Gastrocnemius medialis (tissue), 4 donors: ENCODE measurements around the gene CHST12. TPM values are rescaled to one million over a fixed set of nuclear protein-coding genes. Genes with fewer than 3 reads are reported as not detected.
"Not testable (repeated sequence)": the region's sequence is repeated elsewhere in the genome, so short reads cannot be mapped to it uniquely, and the experiment has no call there.

ENCODE experiments used
- ATAC-seq, 2 donors: fragments of 150-250 bp; one replicate each; pipeline ENCODE4 v1.9.1; 2016
- DNase-seq, 2 donors: peaks; one replicate each; pipeline ENCODE4 v3.0.0-alpha.2; 2019
- H3K27ac ChIP-seq, 4 donors: fragments of 200-600 bp; sonication (generic); 1 replicate in 1 of 4; 2 replicates in 3 of 4; pipeline ENCODE4 v1.5.1; 2016 to 2018; ENCODE audit warnings: mild to moderate bottlenecking in 2 of 4, moderate library complexity in 1 of 4
- H3K27me3 ChIP-seq, 3 donors: fragments of 200-600 bp; sonication (generic) in 2 of 3; 1 replicate in 1 of 3; 2 replicates in 2 of 3; pipeline versions ENCODE4 v1.5.1 to v1.6.0; 2016 to 2019; ENCODE audit warnings: mild to moderate bottlenecking in 1 of 3, moderate library complexity in 1 of 3
- H3K36me3 ChIP-seq, 2 donors: fragments of 200-600 bp; sonication (generic) in 1 of 2; one replicate each; pipeline ENCODE4 v1.5.1; 2017 to 2018
- H3K4me1 ChIP-seq, 2 donors: fragments of 200-600 bp; sonication (generic) in 1 of 2; one replicate each; pipeline ENCODE4 v1.5.1; 2016 to 2017; ENCODE audit warnings: mild to moderate bottlenecking in 2 of 2
- H3K4me3 ChIP-seq, 4 donors: fragments of 200-600 bp; sonication (generic) in 3 of 4; 1 replicate in 1 of 4; 2 replicates in 3 of 4; pipeline ENCODE4 v1.5.1; 2016 to 2019; ENCODE audit warnings: mild to moderate bottlenecking in 2 of 4
- H3K9me3 ChIP-seq, 3 donors: fragments of 200-600 bp; sonication (generic) in 2 of 3; 1 replicate in 1 of 3; 2 replicates in 2 of 3; pipeline ENCODE4 v1.5.1; 2016 to 2019
- CTCF ChIP-seq, 5 experiments: fragments of 450-650 bp in 3 of 5; fragments of 200-600 bp in 2 of 5; sonication (generic) in 2 of 5; IDR thresholded peaks in 4 of 5; conservative IDR thresholded peaks in 1 of 5; 1 replicate in 4 of 5; 2 replicates in 1 of 5; pipeline ENCODE4 v1.5.1; 2016 to 2019; ENCODE audit warnings: antibody characterized with exemption in 5 of 5, mild to moderate bottlenecking in 3 of 5, moderate library complexity in 3 of 5
- POLR2A ChIP-seq, 2 donors: fragments of 450-650 bp; IDR thresholded peaks; one replicate each; pipeline ENCODE4 v1.6.1; 2017; ENCODE audit warnings: antibody characterized with exemption in 2 of 2, mild to moderate bottlenecking in 2 of 2, moderate library complexity in 2 of 2
- in situ Hi-C, 4 donors: fragments of 200-750 bp; cut with MboI; loops; one replicate each; pipeline versions ENCODE4 v1.15.0 to v1.8.0; 2017; ENCODE audit warnings: low sequenced_read_pairs in 4 of 4
- intact Hi-C: fragments of 100-400 bp; cut with DNase I; formaldehyde crosslinking; loops from one replicate; pipeline ENCODE4 v1.15.1; 2023; ENCODE audit warnings: low total_unique reads
- total RNA-seq, 4 donors: library from RNA; depleted of rRNA; stranded (reverse); fragments of >200 nt; gene quantifications; one replicate each; pipeline versions ENCODE4 v1.1.0 to v1.2.3, GENCODE V29; 2016

CHST12 gene
- total RNA-seq, 4 donors from 2014 or later, result 5.5 to 13.1 (median 10.1) TPM

DNA sequence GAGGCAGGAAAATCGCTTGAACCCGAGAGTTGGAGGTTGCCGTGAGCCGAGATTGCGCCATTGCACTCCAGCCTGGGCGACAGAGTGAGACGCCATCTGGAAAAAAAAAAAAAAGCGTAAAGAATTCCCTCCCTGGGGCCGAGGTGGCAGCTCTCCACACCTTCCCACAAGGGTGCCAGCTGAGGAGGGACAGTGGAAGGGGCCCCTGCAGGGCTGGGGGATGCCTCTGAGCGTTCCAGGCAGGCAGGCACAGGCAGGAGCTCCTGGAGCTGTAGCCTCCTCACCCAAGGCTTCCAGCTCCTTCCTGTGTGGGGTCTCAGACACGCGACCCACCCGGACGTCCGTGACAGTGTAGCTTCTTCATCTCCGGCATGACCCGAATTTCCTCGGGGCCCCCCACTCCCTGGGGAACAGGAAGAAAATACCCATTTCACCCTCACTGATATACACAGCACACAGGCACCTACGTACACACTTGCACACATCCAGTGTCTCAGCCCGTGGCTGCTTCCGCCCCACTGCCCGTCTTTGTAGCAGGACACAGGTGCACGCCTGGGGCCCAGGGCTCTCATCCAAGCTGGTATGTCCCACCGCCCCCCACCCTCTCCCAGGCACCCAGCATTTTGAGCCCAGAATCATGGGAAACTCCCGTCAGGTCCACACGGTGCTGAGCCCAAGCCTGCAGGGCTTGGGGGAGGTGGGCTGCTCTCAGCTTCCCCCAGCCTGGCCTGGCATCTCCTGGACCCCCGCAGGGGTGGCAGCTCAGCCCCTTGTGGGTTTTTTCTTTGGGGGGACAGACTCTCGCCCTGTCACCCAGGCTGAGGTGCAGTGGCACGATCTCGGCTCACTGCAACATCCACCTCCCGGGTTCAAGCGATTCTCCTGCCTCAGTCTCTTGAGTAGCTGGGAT, 47.0 kb downstream of the CHST12 start:
- intact Hi-C loops, result loop anchor here (1.0 to 2.0 kb wide), 2 partner anchors 18 to 231 kb away; no protein-coding TSS in a partner anchor
- Histone ChIP-seq H3K27ac (no peak overlapping the region), H3K4me1 (peaks cover 0 to 9% of the 10 kb centered on the region in 2 donors)

DNA sequence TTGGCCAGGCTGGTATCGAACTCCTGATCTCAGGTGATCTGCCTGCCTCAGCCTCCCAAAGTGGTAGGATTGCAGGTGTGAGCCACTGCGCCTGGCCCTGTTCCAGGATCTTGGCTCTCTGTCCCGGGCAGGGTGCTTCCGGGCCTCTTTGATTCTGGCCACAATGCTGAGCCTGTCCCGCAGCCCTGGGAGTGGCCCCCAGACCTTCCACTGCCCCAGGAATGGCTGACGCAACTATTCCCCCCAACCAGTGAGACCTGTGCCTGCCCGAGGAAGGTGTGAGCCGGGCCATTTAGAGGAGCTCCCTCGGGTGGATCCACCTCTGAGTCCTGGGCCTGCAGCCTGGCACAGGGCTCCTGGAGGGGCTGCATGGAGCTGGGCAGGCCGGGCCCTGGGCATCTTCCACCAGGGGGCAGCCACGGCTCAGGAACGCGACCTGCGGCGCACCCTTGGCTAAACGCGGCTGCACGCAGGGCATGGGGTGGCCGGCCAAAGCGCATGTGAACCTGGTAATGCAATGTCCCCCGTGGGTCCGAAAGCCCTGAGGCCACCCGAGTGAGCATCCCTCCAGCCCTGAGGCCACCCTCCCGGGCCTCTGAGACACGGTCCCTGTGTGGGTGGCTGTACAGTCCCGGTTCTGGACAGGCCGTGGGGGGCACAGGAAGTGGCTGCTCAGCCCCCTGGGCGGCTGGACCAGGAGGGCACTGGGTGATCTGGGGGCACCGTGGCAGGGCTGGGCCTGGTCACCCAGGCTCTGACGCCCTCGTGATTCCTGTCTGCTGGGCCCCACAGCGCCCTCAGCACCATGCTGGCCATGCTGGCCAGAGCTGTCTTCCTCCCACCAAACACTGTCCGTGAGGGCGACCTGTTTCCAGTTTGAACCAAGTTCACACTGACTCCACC, 48.0 kb downstream of the CHST12 start:
- intact Hi-C loops, result loop anchor here (1.0 to 2.0 kb wide), 2 partner anchors 17 to 230 kb away; no protein-coding TSS in a partner anchor
- in situ Hi-C loops, result loop anchor here in 3 of 4 donors (10.0 to 25.0 kb wide), 2 partner anchors 233 to 236 kb away; partner anchors contain the start of gene AMZ1 (in 3 of the 3)
- TF ChIP-seq POLR2A (IDR thresholded peaks at IDR 0.05) (no peak), CTCF (IDR thresholded peaks at IDR 0.05 in 4 of 5, conservative IDR thresholded peaks at IDR 0.05 in 1 of 5) (peak; percentile 66 to 92 (median 84))
- Histone ChIP-seq H3K4me3 (peak overlapping the region; percentile 39 to 65 (median 55)), H3K9me3 (no peaks in the 10 kb centered on the region), H3K27me3 (no peaks in the 10 kb centered on the region), H3K36me3 (no peaks in the 10 kb centered on the region), H3K27ac (no peak overlapping the region), H3K4me1 (peaks cover 0 to 9% of the 10 kb centered on the region in 2 donors)
- peak; percentile 78 to 91 for ATAC-seq
- peak; percentile 32 to 61 for DNase-seq

More for the DNA sequence above, 47.0 kb downstream of the CHST12 start:
- H3K4me3 ChIP-seq, result no peak overlapping the region
- no peaks in the 10 kb centered on the region for H3K9me3 ChIP-seq
- DNase-seq (no peak), ATAC-seq (no peak)
- no peaks in the 10 kb centered on the region for H3K36me3 ChIP-seq
- H3K27me3 ChIP-seq, result no peaks in the 10 kb centered on the region
- no peak for TF ChIP-seq POLR2A (IDR thresholded peaks at IDR 0.05)
- TF ChIP-seq CTCF (IDR thresholded peaks at IDR 0.05 in 4 of 5, conservative IDR thresholded peaks at IDR 0.05 in 1 of 5), result no peak
- in situ Hi-C loops, result loop anchor here in 3 of 4 donors (10.0 to 25.0 kb wide), 2 partner anchors 234 to 237 kb away; partner anchors contain the start of gene AMZ1 (in 3 of the 3)

- Histone ChIP-seq H3K27me3 (no peaks in the 10 kb centered on the region), H3K27ac (no peak overlapping the region), H3K4me3 (peak overlapping the region; percentile 39 to 65 (median 55)), H3K4me1 (peaks cover 0 to 9% of the 10 kb centered on the region in 2 donors), H3K9me3 (no peaks in the 10 kb centered on the region), H3K36me3 (no peaks in the 10 kb centered on the region)
- TF ChIP-seq CTCF (IDR thresholded peaks at IDR 0.05 in 4 of 5, conservative IDR thresholded peaks at IDR 0.05 in 1 of 5), result no peak
- TF ChIP-seq POLR2A (IDR thresholded peaks at IDR 0.05), result no peak
- in situ Hi-C loops (loop anchor here in 3 of 4 donors (10.0 to 25.0 kb wide), 2 partner anchors 233 to 235 kb away; partner anchors contain the start of gene AMZ1 (in 3 of the 3)), intact Hi-C loops (no loop called here)
- ATAC-seq, result peak; percentile 49 to 54
- DNase-seq, result no peak
Measured at GRCh38 chr7:2452074-2452507, 48.7 kb downstream of the CHST12 start.

DNA sequence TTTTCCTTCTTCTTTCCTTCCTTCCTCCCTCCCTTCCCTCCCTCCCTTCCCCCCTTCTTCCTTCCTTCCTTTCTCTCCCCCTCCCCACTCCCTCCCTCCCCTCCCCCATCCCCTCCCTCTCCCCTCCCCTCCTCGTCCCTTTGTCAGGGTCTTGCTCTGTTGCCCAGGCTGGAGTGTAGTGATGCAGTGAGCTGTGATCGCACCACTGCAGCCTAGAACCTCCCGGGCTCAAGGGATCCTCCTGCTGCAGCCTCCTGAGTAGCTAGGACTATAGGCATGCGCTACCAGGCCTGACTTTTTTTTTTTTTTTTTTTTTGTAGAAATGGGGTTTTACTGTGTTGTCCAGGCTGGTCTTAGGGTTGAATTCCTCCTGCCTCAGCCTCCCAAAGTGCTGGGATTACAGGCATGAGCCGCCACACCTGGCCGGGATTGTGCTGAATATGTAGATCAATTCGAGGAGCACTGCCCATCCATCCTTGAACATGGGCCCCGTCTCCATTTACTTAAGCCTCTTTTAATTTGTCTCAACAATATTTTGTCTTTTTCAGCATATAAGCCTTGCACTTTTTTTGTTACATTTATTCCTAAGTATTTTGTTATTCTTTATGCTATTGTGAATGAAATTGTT, 49.3 kb downstream of the CHST12 start:
- H3K27me3 ChIP-seq, result no peaks in the 10 kb centered on the region
- no peak overlapping the region for H3K4me3 ChIP-seq
- intact Hi-C loops (no loop called here), in situ Hi-C loops (loop anchor here in 3 of 4 donors (10.0 to 25.0 kb wide), 2 partner anchors 232 to 235 kb away; partner anchors contain the start of gene AMZ1 (in 3 of the 3))
- no peaks in the 10 kb centered on the region for H3K36me3 ChIP-seq
- TF ChIP-seq POLR2A (IDR thresholded peaks at IDR 0.05) (no peak), CTCF (IDR thresholded peaks at IDR 0.05 in 4 of 5, conservative IDR thresholded peaks at IDR 0.05 in 1 of 5) (no peak)
- peaks cover 0 to 9% of the 10 kb centered on the region in 2 donors for H3K4me1 ChIP-seq
- ATAC-seq (no peak), DNase-seq (no peak)
- no peaks in the 10 kb centered on the region for H3K9me3 ChIP-seq
- no peak overlapping the region for H3K27ac ChIP-seq

DNA sequence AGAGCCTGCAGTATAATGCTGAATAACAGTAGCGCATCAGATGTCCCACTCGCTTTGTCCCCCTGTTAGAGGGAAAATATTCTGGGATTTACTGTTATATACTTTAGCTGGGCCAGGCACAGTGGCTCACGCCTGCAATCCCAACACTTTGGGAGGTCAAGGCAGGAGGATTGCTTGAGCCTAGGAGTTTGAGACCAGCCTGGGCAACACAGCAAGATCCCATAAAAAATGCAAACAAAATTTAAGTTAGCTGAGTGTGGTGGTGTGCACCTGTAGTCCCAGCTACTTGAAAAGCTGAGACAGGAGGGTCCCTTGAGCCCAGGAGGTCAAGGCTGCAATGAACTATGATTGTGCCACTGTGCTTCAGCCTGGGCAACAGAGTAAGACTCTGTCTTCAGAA, 50.4 kb downstream of the CHST12 start:
- H3K36me3 ChIP-seq, DNase-seq, H3K4me1 ChIP-seq, H3K27ac ChIP-seq, H3K27me3 ChIP-seq, intact Hi-C loops, ATAC-seq, H3K4me3 ChIP-seq, H3K9me3 ChIP-seq: not testable (repeated sequence)
- in situ Hi-C loops, result loop anchor here in 3 of 4 donors (10.0 to 25.0 kb wide), 2 partner anchors 231 to 233 kb away; partner anchors contain the start of gene AMZ1 (in 3 of the 3)
